Fibroblast of mammary gland (primary cell): ENCODE results near the gene GRM4.

Experiments
- DNase-seq: peaks from one replicate; pipeline ENCODE4 v3.0.0-alpha.2; 2010; ENCODE audit warnings: low read depth
- H3K4me3 ChIP-seq: 2 replicates; pipeline ENCODE4 v1.5.1; 2011; ENCODE audit warnings: low read depth, mild to moderate bottlenecking, low read length, moderate library complexity; ENCODE audit not compliant: control insufficient read depth
- TF ChIP-seq, protein P1 (sequence below): conservative IDR thresholded peaks from 2 replicates; pipeline ENCODE4 v1.5.1; 2011; ENCODE audit warnings: low read depth, low read length, inconsistent platforms; ENCODE audit not compliant: control insufficient read depth, insufficient read depth

Gene GRM4

DNA sequence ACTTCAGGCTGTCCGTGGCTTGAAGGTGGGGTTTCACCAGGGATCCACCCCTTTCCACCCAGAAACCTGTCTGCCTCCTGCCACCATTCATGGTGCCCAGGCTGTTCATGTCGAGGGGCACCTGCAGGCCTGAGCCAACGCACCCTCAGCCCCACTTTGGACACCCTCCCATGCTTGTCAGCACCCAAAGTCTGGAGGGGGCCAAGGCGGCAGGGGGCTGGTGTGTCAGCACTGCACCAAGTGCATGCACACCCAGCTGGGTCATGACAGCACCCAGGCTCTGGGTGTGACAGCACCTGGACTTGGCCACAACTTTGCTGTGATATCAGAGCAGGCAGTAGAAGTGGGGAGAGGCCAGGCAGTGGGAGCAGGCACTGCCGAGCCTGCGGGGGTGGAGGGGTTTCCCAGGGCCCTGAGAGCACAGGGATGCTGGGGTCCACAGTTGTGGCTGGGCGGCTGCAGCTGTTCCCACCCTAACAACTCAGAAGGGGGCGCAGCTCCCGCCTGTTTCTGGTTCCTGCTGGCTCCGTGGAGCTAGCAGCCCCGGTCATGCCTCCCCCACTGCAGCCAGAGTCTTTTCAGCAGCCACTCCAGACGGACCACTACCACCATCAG is 33.3 kb upstream of the GRM4 start:
- H3K4me3 ChIP-seq = no peak overlapping the region
- TF ChIP-seq, protein P1, sequence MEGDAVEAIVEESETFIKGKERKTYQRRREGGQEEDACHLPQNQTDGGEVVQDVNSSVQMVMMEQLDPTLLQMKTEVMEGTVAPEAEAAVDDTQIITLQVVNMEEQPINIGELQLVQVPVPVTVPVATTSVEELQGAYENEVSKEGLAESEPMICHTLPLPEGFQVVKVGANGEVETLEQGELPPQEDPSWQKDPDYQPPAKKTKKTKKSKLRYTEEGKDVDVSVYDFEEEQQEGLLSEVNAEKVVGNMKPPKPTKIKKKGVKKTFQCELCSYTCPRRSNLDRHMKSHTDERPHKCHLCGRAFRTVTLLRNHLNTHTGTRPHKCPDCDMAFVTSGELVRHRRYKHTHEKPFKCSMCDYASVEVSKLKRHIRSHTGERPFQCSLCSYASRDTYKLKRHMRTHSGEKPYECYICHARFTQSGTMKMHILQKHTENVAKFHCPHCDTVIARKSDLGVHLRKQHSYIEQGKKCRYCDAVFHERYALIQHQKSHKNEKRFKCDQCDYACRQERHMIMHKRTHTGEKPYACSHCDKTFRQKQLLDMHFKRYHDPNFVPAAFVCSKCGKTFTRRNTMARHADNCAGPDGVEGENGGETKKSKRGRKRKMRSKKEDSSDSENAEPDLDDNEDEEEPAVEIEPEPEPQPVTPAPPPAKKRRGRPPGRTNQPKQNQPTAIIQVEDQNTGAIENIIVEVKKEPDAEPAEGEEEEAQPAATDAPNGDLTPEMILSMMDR = no peak
- no peak for DNase-seq

DNA sequence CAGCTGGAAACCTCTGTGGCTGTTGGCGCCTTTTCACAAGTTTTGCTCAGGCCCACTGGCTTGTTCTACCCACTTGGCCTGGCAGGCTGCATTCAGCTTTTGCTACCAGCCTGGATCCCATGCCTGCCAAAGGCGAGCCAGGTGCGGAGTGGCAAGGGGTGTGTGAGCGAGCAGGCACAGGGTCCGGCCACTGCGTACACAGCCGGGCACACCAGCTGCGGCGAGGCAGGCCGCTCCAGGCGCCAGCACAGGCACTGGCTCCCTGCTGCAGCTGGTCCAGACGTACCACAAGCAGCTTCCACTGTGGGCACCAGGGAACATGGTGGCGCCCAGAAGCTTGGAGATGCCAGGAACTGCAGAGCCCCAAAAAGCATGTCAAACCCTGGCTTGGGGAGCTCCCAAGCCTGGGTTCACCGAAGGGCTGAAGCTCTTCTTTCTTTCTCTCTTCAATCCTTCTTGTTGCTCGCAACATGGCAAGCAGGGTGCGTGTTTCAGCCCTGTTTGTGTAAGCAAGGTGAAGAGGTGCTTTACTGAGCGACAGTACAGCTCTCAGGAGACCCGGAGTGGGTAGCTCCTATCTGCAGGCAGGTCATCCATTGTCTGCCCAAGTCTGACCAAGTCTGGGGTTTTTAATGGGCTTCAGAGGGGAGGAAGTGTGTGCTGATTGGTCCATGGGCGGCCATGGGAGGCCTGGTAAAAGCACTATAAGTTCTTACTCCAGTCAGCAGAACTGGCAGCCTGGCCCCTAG is 32.6 kb upstream of the GRM4 start:
- no peak for DNase-seq
- no peak overlapping the region for H3K4me3 ChIP-seq
- TF ChIP-seq, protein P1 = no peak

DNA sequence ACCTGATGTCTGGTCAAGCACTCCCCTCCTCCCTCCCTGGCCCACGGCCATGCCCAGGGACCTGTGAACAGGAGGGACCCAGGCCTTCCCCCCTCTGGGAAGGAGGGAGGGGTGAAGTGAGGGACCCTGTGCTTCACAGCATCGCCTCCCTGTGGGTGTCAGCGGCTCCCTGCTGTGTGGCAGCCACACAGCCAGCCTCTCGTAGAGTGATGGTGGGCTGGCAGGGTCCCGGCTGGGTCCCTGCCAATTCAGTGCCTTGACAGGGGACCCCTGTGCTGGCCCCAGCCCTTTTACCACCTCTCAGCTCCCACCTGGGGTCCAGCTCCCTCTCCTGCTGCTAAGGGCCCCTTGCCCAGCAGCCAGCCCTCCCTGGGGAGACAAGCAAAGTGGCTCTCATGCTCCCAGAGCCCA is 31.3 kb upstream of the GRM4 start:
- TF ChIP-seq, protein P1 = no peak
- DNase-seq = no peak
- H3K4me3 ChIP-seq = no peak overlapping the region

DNA sequence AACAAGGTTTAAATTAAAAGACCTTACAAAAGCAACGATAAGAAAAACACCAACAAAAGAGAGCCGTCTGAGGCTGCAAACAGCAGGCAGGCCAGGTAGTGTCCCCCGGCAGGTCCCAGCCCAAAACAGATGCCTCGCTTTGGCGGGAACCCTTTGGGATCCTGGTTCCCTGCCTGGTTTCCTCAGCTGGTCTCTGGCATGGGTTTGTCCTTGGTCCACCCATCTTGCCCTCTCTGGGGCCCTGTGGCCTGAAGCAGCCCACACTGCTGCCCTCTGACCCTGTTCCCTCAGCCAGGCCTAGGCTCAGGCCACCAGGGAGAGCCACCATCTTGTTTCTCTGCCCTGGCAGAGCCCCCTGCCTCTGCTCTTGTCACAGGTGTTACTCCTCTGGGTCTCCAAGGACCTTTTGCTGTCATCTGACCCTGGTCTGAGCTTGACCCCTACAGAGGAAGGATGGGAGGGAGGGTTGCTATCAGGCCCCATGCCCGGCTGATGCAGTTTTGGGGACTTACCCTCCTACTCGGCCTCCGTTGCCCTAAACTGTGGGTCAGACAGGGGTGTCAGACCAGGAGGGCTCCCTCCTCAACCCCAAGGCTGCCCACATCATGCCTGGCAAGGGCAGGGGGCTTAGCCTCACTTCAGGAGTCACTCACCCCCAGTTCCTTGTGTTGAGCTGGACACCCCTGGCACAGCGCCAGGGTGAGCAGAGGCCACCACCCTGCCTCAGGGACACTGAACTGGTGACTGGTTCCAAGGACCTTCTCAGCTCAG is 30.6 kb upstream of the GRM4 start:
- TF ChIP-seq, protein P1 = no peak
- DNase-seq = no peak
- H3K4me3 ChIP-seq = no peak overlapping the region

DNA sequence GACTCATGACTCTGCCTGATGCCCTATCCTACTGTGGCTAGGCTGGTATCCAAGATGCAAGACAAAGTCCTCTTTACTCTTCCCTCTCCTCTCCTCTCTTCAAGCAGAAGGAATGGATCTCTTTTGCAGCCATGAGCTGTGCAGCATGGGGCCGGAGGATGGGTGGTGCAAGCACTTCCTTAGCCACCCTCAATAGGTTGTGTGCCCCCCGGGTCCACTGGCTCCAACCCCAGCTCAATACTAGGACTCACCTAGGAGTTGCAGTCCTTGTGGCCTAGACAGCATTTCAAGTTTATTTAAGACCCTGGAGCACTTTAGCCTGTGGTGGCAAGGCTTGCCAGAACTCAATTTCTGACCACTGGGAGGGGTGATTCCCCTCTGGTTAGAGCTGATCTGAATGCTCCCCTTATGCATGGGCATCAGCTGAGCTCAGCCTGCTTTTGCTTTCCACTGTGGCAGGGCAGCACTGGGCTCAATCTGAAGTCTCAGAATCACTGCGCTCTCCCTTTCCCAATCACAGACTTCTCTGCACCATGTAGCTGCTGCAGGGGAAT is 29.0 kb upstream of the GRM4 start:
- TF ChIP-seq, protein P1 = no peak
- H3K4me3 ChIP-seq = no peak overlapping the region
- no peak for DNase-seq

DNA sequence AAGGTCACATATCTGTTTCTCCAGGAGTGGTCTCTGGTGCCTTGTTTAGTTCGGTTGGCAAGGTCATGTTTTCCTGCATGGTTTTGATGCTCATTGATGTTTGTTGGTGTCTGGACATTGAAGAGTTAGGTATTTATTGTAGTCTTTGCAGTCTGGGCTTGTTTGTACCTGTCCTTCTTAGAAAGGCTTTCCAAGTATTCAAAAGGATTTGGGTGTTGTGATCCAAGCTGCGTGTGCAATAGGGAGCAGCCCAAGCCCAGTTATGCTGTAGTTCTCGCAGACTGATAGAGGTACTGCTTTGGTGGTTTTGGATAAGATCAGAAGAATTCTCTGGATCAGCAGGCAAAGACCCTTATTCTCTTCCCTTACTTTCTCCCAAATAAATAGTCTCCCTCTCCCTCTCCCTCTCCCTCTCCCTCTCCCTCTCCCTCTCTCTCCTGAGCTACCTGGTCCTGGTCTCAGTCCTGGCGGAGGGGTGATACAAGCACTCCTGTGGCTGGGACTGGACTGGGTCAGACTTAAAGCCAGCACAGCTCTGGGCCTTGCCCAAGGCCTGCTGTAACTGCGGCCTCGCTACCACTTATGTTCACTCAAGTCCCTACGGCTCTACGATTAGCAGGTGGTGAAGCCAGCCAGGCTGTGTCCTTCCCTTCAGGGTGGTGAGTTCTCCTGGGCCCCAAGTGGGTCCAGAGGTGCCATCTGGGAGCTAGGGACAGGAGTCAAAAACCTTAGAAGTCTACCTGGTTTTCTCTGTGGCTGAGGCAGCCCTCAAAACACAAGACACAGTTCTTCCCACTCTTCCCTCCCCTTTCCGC is 27.3 kb upstream of the GRM4 start:
- TF ChIP-seq, protein P1 = no peak
- no peak overlapping the region for H3K4me3 ChIP-seq
- DNase-seq = no peak
